ENCODE results near the gene CSTF3. TPM values are rescaled to one million over a fixed set of nuclear protein-coding genes. Genes with fewer than 3 reads are reported as not detected.

The CSTF3 gene
- total RNA-seq (2013; cell fraction: nucleolus; rRNA removed): 137 and 145 TPM in 2 replicates
- total RNA-seq (2014; rRNA removed) (25.4 and 31.4 TPM in 2 replicates), total RNA-seq (2014; rRNA removed; fragmentation: Illumina TruSeq; extraction: Trizol) (40.6 and 40.8 TPM in 2 replicates), total RNA-seq (2021) (36.7 and 38.8 TPM in 2 replicates), polyA plus RNA-seq (2011; rRNA removed) (56.4 and 85.0 TPM in 2 replicates), polyA plus RNA-seq (2014; fragmentation: Illumina TruSeq; extraction: Trizol) (48.9 and 62.3 TPM in 2 replicates), polyA plus RNA-seq (2014; fragmentation: Nextera tagmentation; extraction: Ambion mirVana) (10 to 100 TPM; 42.0 to 50.1 TPM), polyA plus RNA-seq (2014; rRNA removed) (47.3 and 53.5 TPM in 2 replicates), polyA plus RNA-seq (2016; fragmentation: Nextera tagmentation; extraction: Ambion mirVana) (10 to 100 TPM; 60.3 to 63.5 TPM), polyA minus RNA-seq (2011; rRNA and poly(A)+ RNA removed) (29.7 and 37.5 TPM in 2 replicates), Bru-seq, nascent RNA (percentile 84 among the genes with signal in this experiment), BruChase-seq, experiment 1, labeled RNA remaining after a 6-hour chase (percentile 85 among the genes with signal in this experiment), BruChase-seq, experiment 2, labeled RNA remaining after a 2-hour chase (percentile 86 among the genes with signal in this experiment)
- 15.5 TPM for polyA plus RNA-seq (2011; ENCODE audit: low read depth)
- 18.5 and 24.9 TPM in 2 replicates for polyA plus RNA-seq (2011; cell fraction: cytosol; rRNA removed)
- polyA plus RNA-seq (2011; cell fraction: nucleus; rRNA removed): 52.5 and 59.9 TPM in 2 replicates
- 30.9 and 34.5 TPM in 2 replicates for polyA plus RNA-seq (2012)
- polyA minus RNA-seq (2011; cell fraction: cytosol; rRNA and poly(A)+ RNA removed): 8.6 and 10.8 TPM in 2 replicates
- 55.0 and 104 TPM in 2 replicates for polyA minus RNA-seq (2011; cell fraction: nucleus; rRNA and poly(A)+ RNA removed)
- long read RNA-seq, experiment 1, transcript CSTF3-201 (21 exons, 2,797 nt): major isoform, 7 of 16 reads
- long read RNA-seq, experiment 1, partial matches to known transcripts: 2 of 16 reads
- long read RNA-seq, experiment 1, other reads (novel, unspliced or antisense): 2 of 16 reads
- long read RNA-seq, experiment 2, transcript CSTF3-202 (2 exons, 715 nt): minor isoform, 8 of 119 reads
- long read RNA-seq, experiment 2, transcript CSTF3-203 (3 exons, 1,132 nt): minor isoform, 17 of 119 reads
- long read RNA-seq, experiment 2, transcript CSTF3-201 (21 exons, 2,797 nt): major isoform, 68 of 119 reads
- long read RNA-seq, experiment 2, partial matches to known transcripts: 14 of 119 reads
- long read RNA-seq, experiment 2, other reads (novel, unspliced or antisense): 11 of 119 reads

DNA sequence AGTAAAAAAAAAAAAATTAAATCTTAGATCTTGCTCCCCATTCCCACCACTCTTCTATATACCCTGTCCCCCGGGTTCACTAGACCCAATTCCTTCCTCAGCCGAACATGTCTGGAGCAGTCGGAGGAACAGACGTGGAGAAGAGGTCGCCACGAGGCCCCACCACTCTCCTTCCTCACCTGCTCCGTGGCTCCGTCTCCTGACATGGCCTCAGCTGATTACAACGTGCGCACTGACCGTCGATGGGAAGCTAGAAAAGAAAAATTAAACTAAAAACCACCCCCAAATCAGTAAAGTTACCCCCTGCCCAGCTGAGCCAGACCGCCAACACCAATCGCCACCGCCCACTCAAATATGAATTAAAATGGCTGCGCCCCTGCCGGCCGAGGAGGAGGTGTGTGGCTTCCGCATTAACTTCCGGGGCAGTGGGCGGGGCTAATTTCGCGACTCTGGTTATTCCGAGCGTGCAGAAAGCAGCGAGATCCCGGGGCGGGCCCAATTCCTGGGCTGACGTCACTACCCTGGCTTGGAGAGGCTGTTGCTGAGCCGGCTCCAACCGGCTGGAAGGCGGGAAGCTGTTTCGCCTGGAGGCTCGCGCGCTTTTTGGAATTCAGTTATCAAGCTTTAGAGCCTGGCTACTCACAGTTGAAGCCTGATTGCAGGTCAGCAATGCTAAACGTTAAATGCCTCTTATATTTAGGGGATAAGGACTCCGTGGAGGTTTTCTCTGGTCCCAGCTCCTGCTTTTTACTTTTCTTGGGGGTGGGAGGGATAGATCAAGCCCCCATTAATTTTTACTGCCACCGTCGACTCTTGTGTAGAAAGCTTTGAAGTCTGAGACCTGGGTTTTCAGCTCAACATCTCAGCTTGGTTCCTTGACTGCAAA lies at the start of gene CSTF3:
CSTF3 (minus strand) TSS at position 361 of the 886 bp plus-strand sequence; CDS start at position 206, 155 bp downstream.
- no peaks in the 10 kb centered on the region for H3K36me3 ChIP-seq (ENCODE audit: control insufficient read depth in 2 of 2, insufficient read depth in 2 of 2, low read length in 1 of 2)
- SMC1A ChIA-PET (ENCODE audit: uncharacterized antibody, unreplicated experiment): interaction anchor here (0.9 to 2.1 kb wide), 8 partner anchors 33 to 185 kb away, joined by 3 to 13 read pairs (median 4); no protein-coding TSS in a partner anchor
- POLR2A ChIA-PET: interaction anchor here (0.6 to 1.0 kb wide), 2 partner anchors 11 to 575 kb away, joined by 3 read pairs; partner anchors contain the start of gene CD59
- peak within 1 kb of the TSS; percentile 97 for H3K27ac ChIP-seq (ENCODE audit: control insufficient read depth, insufficient read depth)
- H4K20me1 ChIP-seq (ENCODE audit: control insufficient read depth, insufficient read depth): no peaks in the 10 kb centered on the region
- in situ Hi-C loops (cut with MboI) (no loop called here), intact Hi-C loops (cut with micrococcal nuclease; ENCODE audit: unreplicated experiment) (loop anchor here (2.0 kb wide), 1 partner anchor 97 kb away; no protein-coding TSS in a partner anchor)
- H3K4me1 ChIP-seq (ENCODE audit: control insufficient read depth, insufficient read depth, low read length): no peaks in the 10 kb centered on the region
- DNase-seq (ENCODE audit: low read depth, low spot score) (peak; percentile 74), FAIRE-seq (peak; percentile 72), ATAC-seq (peak; percentile 92)
- peak within 1 kb of the TSS; percentile 77 for H3K9ac ChIP-seq (ENCODE audit: control insufficient read depth, insufficient read depth, low read length)
- no peaks in the 10 kb centered on the region; the same call in 2 of the 3 replicates for H3K9me3 ChIP-seq (replicated peaks; ENCODE audit: control insufficient read depth, insufficient read depth, low read length)
- H3K27me3 ChIP-seq (replicated peaks in 1 of 2; ENCODE audit: control insufficient read depth in 2 of 2, insufficient read depth in 2 of 2, low read length in 1 of 2): no peaks in the 10 kb centered on the region
- CTCF ChIA-PET: interaction anchor here (0.7 to 2.1 kb wide), 13 partner anchors 22 to 581 kb away, joined by 3 to 13 read pairs (median 4); no protein-coding TSS in a partner anchor
- RAD21 ChIA-PET (ENCODE audit: unreplicated experiment): interaction anchor here (0.5 to 1.7 kb wide), 11 partner anchors 27 to 581 kb away, joined by 3 to 7 read pairs (median 3); no protein-coding TSS in a partner anchor
- H3K4me3 ChIP-seq: peak within 1 kb of the TSS; percentile 91
- under 1% methylated on average over 40 of the region's 40 CpGs for WGBS (ENCODE audit: insufficient coverage, insufficient replicate concordance, low lambda C conversion rate, missing lambda C conversion rate)
- peaks cover 59% of the 10 kb centered on the region for H3K79me2 ChIP-seq (ENCODE audit: control insufficient read depth, insufficient read depth, low read length)
- H2AFZ ChIP-seq (ENCODE audit: control insufficient read depth, low read depth, low read length): peak within 1 kb of the TSS; percentile 97
- no TSS peak for BruUV-seq (replicated peaks)
- peak within 1 kb of the TSS; percentile 77 for H3K4me2 ChIP-seq (ENCODE audit: control insufficient read depth, insufficient read depth)
- TF ChIP-seq IKZF2 (IDR thresholded peaks at IDR 0.05): peak; percentile 58 to 59; a peak in 2 of 4 replicates
- TF ChIP-seq, protein P1, sequence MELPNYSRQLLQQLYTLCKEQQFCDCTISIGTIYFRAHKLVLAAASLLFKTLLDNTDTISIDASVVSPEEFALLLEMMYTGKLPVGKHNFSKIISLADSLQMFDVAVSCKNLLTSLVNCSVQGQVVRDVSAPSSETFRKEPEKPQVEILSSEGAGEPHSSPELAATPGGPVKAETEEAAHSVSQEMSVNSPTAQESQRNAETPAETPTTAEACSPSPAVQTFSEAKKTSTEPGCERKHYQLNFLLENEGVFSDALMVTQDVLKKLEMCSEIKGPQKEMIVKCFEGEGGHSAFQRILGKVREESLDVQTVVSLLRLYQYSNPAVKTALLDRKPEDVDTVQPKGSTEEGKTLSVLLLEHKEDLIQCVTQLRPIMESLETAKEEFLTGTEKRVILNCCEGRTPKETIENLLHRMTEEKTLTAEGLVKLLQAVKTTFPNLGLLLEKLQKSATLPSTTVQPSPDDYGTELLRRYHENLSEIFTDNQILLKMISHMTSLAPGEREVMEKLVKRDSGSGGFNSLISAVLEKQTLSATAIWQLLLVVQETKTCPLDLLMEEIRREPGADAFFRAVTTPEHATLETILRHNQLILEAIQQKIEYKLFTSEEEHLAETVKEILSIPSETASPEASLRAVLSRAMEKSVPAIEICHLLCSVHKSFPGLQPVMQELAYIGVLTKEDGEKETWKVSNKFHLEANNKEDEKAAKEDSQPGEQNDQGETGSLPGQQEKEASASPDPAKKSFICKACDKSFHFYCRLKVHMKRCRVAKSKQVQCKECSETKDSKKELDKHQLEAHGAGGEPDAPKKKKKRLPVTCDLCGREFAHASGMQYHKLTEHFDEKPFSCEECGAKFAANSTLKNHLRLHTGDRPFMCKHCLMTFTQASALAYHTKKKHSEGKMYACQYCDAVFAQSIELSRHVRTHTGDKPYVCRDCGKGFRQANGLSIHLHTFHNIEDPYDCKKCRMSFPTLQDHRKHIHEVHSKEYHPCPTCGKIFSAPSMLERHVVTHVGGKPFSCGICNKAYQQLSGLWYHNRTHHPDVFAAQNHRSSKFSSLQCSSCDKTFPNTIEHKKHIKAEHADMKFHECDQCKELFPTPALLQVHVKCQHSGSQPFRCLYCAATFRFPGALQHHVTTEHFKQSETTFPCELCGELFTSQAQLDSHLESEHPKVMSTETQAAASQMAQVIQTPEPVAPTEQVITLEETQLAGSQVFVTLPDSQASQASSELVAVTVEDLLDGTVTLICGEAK (IDR thresholded peaks at IDR 0.05; ENCODE audit: borderline replicate concordance): peak; percentile 92; the same call in 1 of the 2 replicates
- TF ChIP-seq, protein P2, sequence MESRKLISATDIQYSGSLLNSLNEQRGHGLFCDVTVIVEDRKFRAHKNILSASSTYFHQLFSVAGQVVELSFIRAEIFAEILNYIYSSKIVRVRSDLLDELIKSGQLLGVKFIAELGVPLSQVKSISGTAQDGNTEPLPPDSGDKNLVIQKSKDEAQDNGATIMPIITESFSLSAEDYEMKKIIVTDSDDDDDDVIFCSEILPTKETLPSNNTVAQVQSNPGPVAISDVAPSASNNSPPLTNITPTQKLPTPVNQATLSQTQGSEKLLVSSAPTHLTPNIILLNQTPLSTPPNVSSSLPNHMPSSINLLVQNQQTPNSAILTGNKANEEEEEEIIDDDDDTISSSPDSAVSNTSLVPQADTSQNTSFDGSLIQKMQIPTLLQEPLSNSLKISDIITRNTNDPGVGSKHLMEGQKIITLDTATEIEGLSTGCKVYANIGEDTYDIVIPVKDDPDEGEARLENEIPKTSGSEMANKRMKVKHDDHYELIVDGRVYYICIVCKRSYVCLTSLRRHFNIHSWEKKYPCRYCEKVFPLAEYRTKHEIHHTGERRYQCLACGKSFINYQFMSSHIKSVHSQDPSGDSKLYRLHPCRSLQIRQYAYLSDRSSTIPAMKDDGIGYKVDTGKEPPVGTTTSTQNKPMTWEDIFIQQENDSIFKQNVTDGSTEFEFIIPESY (IDR thresholded peaks at IDR 0.05): no peak
- peak; percentile 91 for TF ChIP-seq TAF1 (IDR thresholded peaks at IDR 0.05; ENCODE audit: borderline replicate concordance, low read depth, low read length)
- peak; percentile 67 for TF ChIP-seq NR2C2 (IDR thresholded peaks at IDR 0.05; ENCODE audit: borderline replicate concordance, control insufficient read depth, insufficient read length, low read depth)
- TF ChIP-seq CBX5 (IDR thresholded peaks at IDR 0.05; ENCODE audit: low read depth): no peak
- peak; percentile 94 for TF ChIP-seq GABPA (IDR thresholded peaks at IDR 0.05; ENCODE audit: low read depth)
- TF ChIP-seq IKZF1 (conservative IDR thresholded peaks at IDR 0.05): peak; percentile 91
- peak; percentile 83 for TF ChIP-seq MTA2 (IDR thresholded peaks at IDR 0.05; ENCODE audit: low read depth)
- peak; percentile 38 for TF ChIP-seq SMAD1 (IDR thresholded peaks at IDR 0.05; ENCODE audit: low read depth, partially characterized antibody)
- peak; percentile 80; the same call in 1 of the 2 replicates for TF ChIP-seq SIN3A (IDR thresholded peaks at IDR 0.05; ENCODE audit: low read depth, low read length)

Measured in GM12878 (cell line).